Endodermal cell (in vitro differentiated cells): Measurements from ENCODE around the gene INPP4A. TPM values are rescaled to one million over a fixed set of nuclear protein-coding genes. Genes with fewer than 3 reads are reported as not detected.

Source experiments
- DNase-seq: peaks from one replicate; pipeline ENCODE4 v3.0.0-alpha.2; 2017
- H3K27ac ChIP-seq: 2 replicates; pipeline ENCODE4 v1.5.1; 2013; ENCODE audit warnings: mild to moderate bottlenecking, low read depth, low read length, moderate library complexity
- H3K27me3 ChIP-seq: 2 replicates; pipeline ENCODE4 v1.6.1; 2013; ENCODE audit warnings: mild to moderate bottlenecking, low read length, moderate library complexity; ENCODE audit not compliant: insufficient read depth, control insufficient read depth, poor library complexity, severe bottlenecking
- H3K36me3 ChIP-seq: 2 replicates; pipeline ENCODE4 v1.7.0; 2013; ENCODE audit warnings: mild to moderate bottlenecking, low read length, moderate library complexity; ENCODE audit not compliant: control insufficient read depth, insufficient read depth
- H3K4me1 ChIP-seq: one replicate; pipeline ENCODE4 v1.7.0; 2013; ENCODE audit warnings: low read length; ENCODE audit not compliant: control insufficient read depth, insufficient read depth
- H3K4me3 ChIP-seq: 2 replicates; pipeline ENCODE4 v1.5.1; 2013; ENCODE audit warnings: mild to moderate bottlenecking, low read length, moderate library complexity
- H3K9ac ChIP-seq: 2 replicates; pipeline ENCODE4 v1.6.1; 2013; ENCODE audit warnings: mild to moderate bottlenecking, low read length, moderate library complexity; ENCODE audit not compliant: poor library complexity, severe bottlenecking; ENCODE audit errors: extremely low read depth
- H3K9me3 ChIP-seq: 2 replicates; pipeline ENCODE4 v1.6.1; 2013; ENCODE audit warnings: mild to moderate bottlenecking, low read length, moderate library complexity; ENCODE audit not compliant: control insufficient read depth
- H3K27ac Mint-ChIP-seq: 2 replicates; pipeline ENCODE4 v1.8.0; 2020; ENCODE audit warnings: mixed read lengths
- H3K27me3 Mint-ChIP-seq: 2 replicates; pipeline ENCODE4 v1.8.0; 2021; ENCODE audit warnings: mild to moderate bottlenecking, mixed read lengths; ENCODE audit not compliant: insufficient read depth
- H3K36me3 Mint-ChIP-seq: 2 replicates; pipeline ENCODE4 v1.8.0; 2020; ENCODE audit warnings: low read depth, mixed read lengths
- H3K4me1 Mint-ChIP-seq: 2 replicates; pipeline ENCODE4 v1.8.0; 2020; ENCODE audit warnings: mixed read lengths
- H3K4me3 Mint-ChIP-seq: 2 replicates; pipeline ENCODE4 v1.8.0; 2020; ENCODE audit warnings: mild to moderate bottlenecking, moderate library complexity, mixed read lengths
- H3K9me3 Mint-ChIP-seq: 2 replicates; pipeline ENCODE4 v1.8.0; 2020; ENCODE audit warnings: mild to moderate bottlenecking, mixed read lengths
- CTCF ChIP-seq: fragments of 200-600 bp; sonication (generic); conservative IDR thresholded peaks from 2 replicates; pipeline ENCODE4 v1.5.0; 2021; ENCODE audit warnings: antibody characterized with exemption, mild to moderate bottlenecking
- WGBS, 2 experiments: methylation state at CpG; one replicate each; pipeline versions ENCODE4 v1.1.5 to v1.1.7; 2013; ENCODE audit warnings: missing lambda C conversion rate in 2 of 2, mixed read lengths in 1 of 2; ENCODE audit not compliant: insufficient coverage in 1 of 2, insufficient read length in 1 of 2; 5-methylcytosine and 5-hydroxymethylcytosine counted together
- total RNA-seq, 2 donors: library from RNA; stranded (reverse); fragmentation: NEBNext Ultra II Directional in 1 of 2; extraction: Animal tissue kit (Norgen Biotek cat#: 25700) in 1 of 2; gene quantifications; 2 replicates in 1 of 2; 3 replicates in 1 of 2; pipeline ENCODE4 v1.2.1, GENCODE V29; 2021

The INPP4A gene
- total RNA-seq, 2 donors from 2014 or later: 84.9 to 94.2 TPM

- peaks cover 83% of the 10 kb centered on the region for H3K36me3 ChIP-seq
- no peaks in the 10 kb centered on the region for H3K27me3 ChIP-seq
- H3K27ac Mint-ChIP-seq: no peak overlapping the region
- H3K9me3 ChIP-seq: peaks cover 8% of the 10 kb centered on the region
- peaks cover 49% of the 10 kb centered on the region for H3K36me3 Mint-ChIP-seq
- H3K27me3 Mint-ChIP-seq: no peaks in the 10 kb centered on the region
- H3K4me1 Mint-ChIP-seq: no peaks in the 10 kb centered on the region
- no peaks in the 10 kb centered on the region for H3K4me1 ChIP-seq
- no peak overlapping the region for H3K27ac ChIP-seq
- no peak overlapping the region for H3K4me3 Mint-ChIP-seq
- no peak for DNase-seq
- WGBS, 2 experiments: 88 to 96% methylated on average over 3 to 6 of the region's 6 CpGs
- H3K4me3 ChIP-seq: no peak overlapping the region
- peaks cover 9% of the 10 kb centered on the region for H3K9me3 Mint-ChIP-seq
- H3K9ac ChIP-seq: no peak overlapping the region
- no peak for TF ChIP-seq CTCF
These were observed 88.1 kb downstream of the INPP4A start for GRCh38 chr2:98532756-98533155.

- Histone ChIP-seq H3K36me3 (peaks cover 83% of the 10 kb centered on the region), H3K9ac (no peak overlapping the region), H3K9me3 (peaks cover under 1% of the 10 kb centered on the region), H3K27me3 (no peaks in the 10 kb centered on the region), H3K4me3 (no peak overlapping the region), H3K4me1 (no peaks in the 10 kb centered on the region), H3K27ac (no peak overlapping the region)
- Mint-ChIP-seq H3K27me3 (no peaks in the 10 kb centered on the region), H3K27ac (no peak overlapping the region), H3K4me3 (no peak overlapping the region), H3K4me1 (no peaks in the 10 kb centered on the region), H3K9me3 (peaks cover 1% of the 10 kb centered on the region), H3K36me3 (peaks cover 49% of the 10 kb centered on the region)
- TF ChIP-seq CTCF: no peak
- 83 to 100% methylated on average over 1 of the region's 1 CpG for WGBS, 2 experiments
- no peak for DNase-seq
These were observed 88.9 kb downstream of the INPP4A start for GRCh38 chr2:98533547-98533946.

- H3K9ac ChIP-seq: no peak overlapping the region
- Mint-ChIP-seq H3K36me3 (peaks cover 56% of the 10 kb centered on the region), H3K9me3 (no peaks in the 10 kb centered on the region), H3K4me1 (no peaks in the 10 kb centered on the region), H3K27ac (no peak overlapping the region), H3K27me3 (no peaks in the 10 kb centered on the region), H3K4me3 (no peak overlapping the region)
- H3K27ac ChIP-seq: no peak overlapping the region
- H3K4me1 ChIP-seq: no peaks in the 10 kb centered on the region
- H3K4me3 ChIP-seq: no peak overlapping the region
- H3K9me3 ChIP-seq: no peaks in the 10 kb centered on the region
- H3K27me3 ChIP-seq: no peaks in the 10 kb centered on the region
- peaks cover 90% of the 10 kb centered on the region for H3K36me3 ChIP-seq
- no peak for DNase-seq
- TF ChIP-seq CTCF: no peak
- WGBS, 2 experiments: 98 to 100% methylated on average over 2 to 3 of the region's 3 CpGs
These were observed 90.1 kb downstream of the INPP4A start for GRCh38 chr2:98534761-98535160.
